Caco-2 (cell line): Measurements from ENCODE around the gene PI16. TPM values are rescaled to one million over a fixed set of nuclear protein-coding genes. Genes with fewer than 3 reads are reported as not detected.

Experiments used
- BruUV-seq: library from RNA; stranded (reverse); fragments of 400-500 nt; replicated peaks from 2 replicates; lab custom pipeline; 2021; lab: Mats Ljungman, UMichigan
- CTCF ChIA-PET: fragments of 300-600 bp; sonication (Branson Sonifier 250); formaldehyde crosslinking; loops from one replicate; lab custom pipeline; 2022; ENCODE audit warnings: antibody characterized with exemption; lab: Charles Lee
- POLR2A ChIA-PET: fragments of 300-600 bp; sonication (Branson Sonifier 250); formaldehyde crosslinking; loops from one replicate; lab custom pipeline; 2022; ENCODE audit warnings: antibody characterized with exemption; lab: Charles Lee
- DNase-seq, 2 experiments: peaks; one replicate each; pipeline versions ENCODE4 v3.0.0 to v3.0.0-alpha.2; 2020 to 2022
- H3K27me3 ChIP-seq: replicated peaks from 2 replicates; pipeline ENCODE4 v1.6.0; 2011; ENCODE audit warnings: low read length; ENCODE audit not compliant: control insufficient read depth, insufficient read depth
- H3K36me3 ChIP-seq: 2 replicates; pipeline ENCODE4 v1.5.1; 2011; ENCODE audit warnings: low read length; ENCODE audit not compliant: control insufficient read depth, insufficient read depth
- H3K4me1 ChIP-seq: fragments of 250-450 bp; sonication (Bioruptor Pico); 2 replicates; pipeline ENCODE4 v1.5.1; 2020; ENCODE audit warnings: mild to moderate bottlenecking
- H3K4me3 ChIP-seq: 2 replicates; pipeline ENCODE4 v1.5.1; 2011; ENCODE audit warnings: low read depth, mild to moderate bottlenecking, control low read depth, low read length
- H3K9me3 ChIP-seq: fragments of 250-450 bp; sonication (Bioruptor Pico); 2 replicates; pipeline ENCODE4 v1.5.1; 2020; ENCODE audit warnings: mild to moderate bottlenecking, moderate library complexity
- H3K27ac Mint-ChIP-seq: one replicate; pipeline ENCODE4 v1.8.0; 2022; ENCODE audit warnings: mixed read lengths; ENCODE audit not compliant: unreplicated experiment
- H3K27me3 Mint-ChIP-seq: one replicate; pipeline ENCODE4 v1.8.0; 2022; ENCODE audit warnings: mixed read lengths; ENCODE audit not compliant: insufficient read depth, unreplicated experiment
- H3K36me3 Mint-ChIP-seq: one replicate; pipeline ENCODE4 v1.8.0; 2022; ENCODE audit warnings: mild to moderate bottlenecking, mixed read lengths; ENCODE audit not compliant: insufficient read depth, unreplicated experiment
- H3K4me1 Mint-ChIP-seq: one replicate; pipeline ENCODE4 v1.8.0; 2022; ENCODE audit warnings: low read depth, mixed read lengths; ENCODE audit not compliant: unreplicated experiment
- H3K4me3 Mint-ChIP-seq: one replicate; pipeline ENCODE4 v1.8.0; 2022; ENCODE audit warnings: mild to moderate bottlenecking, moderate library complexity, mixed read lengths; ENCODE audit not compliant: unreplicated experiment
- H3K9me3 Mint-ChIP-seq: one replicate; pipeline ENCODE4 v1.8.0; 2022; ENCODE audit warnings: mixed read lengths; ENCODE audit not compliant: unreplicated experiment
- CTCF ChIP-seq, 2 experiments: fragments of 200-600 bp in 1 of 2; IDR thresholded peaks; 1 replicate in 1 of 2; 2 replicates in 1 of 2; pipeline versions ENCODE4 v1.5.1 to v1.8.0; 2011 to 2022; ENCODE audit warnings: antibody characterized with exemption in 1 of 2, control low read depth in 1 of 2, inconsistent platforms in 1 of 2, low read depth in 1 of 2, low read length in 1 of 2, mild to moderate bottlenecking in 1 of 2, moderate library complexity in 1 of 2; ENCODE audit not compliant: insufficient read depth in 1 of 2, severe bottlenecking in 1 of 2, unreplicated experiment in 1 of 2
- intact Hi-C: fragments of 100-400 bp; cut with micrococcal nuclease; formaldehyde crosslinking; loops from one replicate; pipeline ENCODE4 v1.10.0; 2022; ENCODE audit not compliant: unreplicated experiment
- total RNA-seq: library from RNA; stranded (reverse); gene quantifications from 2 replicates; pipeline ENCODE4 v1.2.3, GENCODE V29; 2022

Gene PI16
- total RNA-seq, 1 experiment from 2014 or later = not detected

- Histone ChIP-seq H3K9me3 (no peaks in the 10 kb centered on the region), H3K27me3 (no peaks in the 10 kb centered on the region), H3K4me3 (no peak overlapping the region), H3K36me3 (peaks cover 4% of the 10 kb centered on the region), H3K4me1 (0 out of 2 replicates have a peak, but pooled peaks cover 4% of the 10 kb centered on the region)
- Mint-ChIP-seq H3K4me1 (no peaks in the 10 kb centered on the region), H3K4me3 (no peak overlapping the region), H3K27ac (no peak overlapping the region), H3K27me3 (no peaks in the 10 kb centered on the region), H3K9me3 (no peaks in the 10 kb centered on the region), H3K36me3 (peaks cover 14% of the 10 kb centered on the region)
- no TSS peak for BruUV-seq
- TF ChIP-seq CTCF (IDR thresholded peaks at IDR 0.05; ENCODE audit: insufficient read depth in 1 of 2, low read depth in 1 of 2, low read length in 1 of 2, severe bottlenecking in 1 of 2, unreplicated experiment in 1 of 2) = no peak
- no peak for DNase-seq
- ChIA-PET POLR2A (no interaction called here), CTCF (no interaction called here)
- intact Hi-C loops = no loop called here
Observed at GRCh38 chr6:36963451-36964290, 9.1 kb downstream of the PI16 start.

- 0 out of 2 replicates have a peak, but pooled peaks cover 4% of the 10 kb centered on the region for H3K4me1 ChIP-seq
- ChIA-PET CTCF (no interaction called here), POLR2A (no interaction called here)
- H3K27me3 ChIP-seq = no peaks in the 10 kb centered on the region
- H3K4me1 Mint-ChIP-seq = no peaks in the 10 kb centered on the region
- H3K36me3 Mint-ChIP-seq = peaks cover 16% of the 10 kb centered on the region
- H3K27ac Mint-ChIP-seq = no peak overlapping the region
- intact Hi-C loops = no loop called here
- no peak for TF ChIP-seq CTCF (IDR thresholded peaks at IDR 0.05; ENCODE audit: insufficient read depth in 1 of 2, low read depth in 1 of 2, low read length in 1 of 2, severe bottlenecking in 1 of 2, unreplicated experiment in 1 of 2)
- no TSS peak for BruUV-seq
- H3K9me3 ChIP-seq = no peaks in the 10 kb centered on the region
- DNase-seq = no peak
- no peak overlapping the region for H3K4me3 ChIP-seq
- H3K36me3 ChIP-seq = peaks cover 4% of the 10 kb centered on the region
- no peaks in the 10 kb centered on the region for H3K27me3 Mint-ChIP-seq
- H3K9me3 Mint-ChIP-seq = no peaks in the 10 kb centered on the region
- H3K4me3 Mint-ChIP-seq = no peak overlapping the region
Observed at GRCh38 chr6:36964349-36964748, 9.8 kb downstream of the PI16 start.

- Histone ChIP-seq H3K36me3 (peaks cover 4% of the 10 kb centered on the region), H3K4me3 (no peak overlapping the region), H3K27me3 (no peaks in the 10 kb centered on the region), H3K4me1 (0 out of 2 replicates have a peak, but pooled peaks cover 4% of the 10 kb centered on the region), H3K9me3 (no peaks in the 10 kb centered on the region)
- Mint-ChIP-seq H3K27ac (no peak overlapping the region), H3K4me1 (no peaks in the 10 kb centered on the region), H3K27me3 (no peaks in the 10 kb centered on the region), H3K9me3 (no peaks in the 10 kb centered on the region), H3K4me3 (no peak overlapping the region), H3K36me3 (peaks cover 16% of the 10 kb centered on the region)
- CTCF ChIA-PET = no interaction called here
- POLR2A ChIA-PET = no interaction called here
- DNase-seq = no peak
- no TSS peak for BruUV-seq
- intact Hi-C loops = loop anchor here (1.0 kb wide), 1 partner anchor 28 kb away; no protein-coding TSS in a partner anchor
- no peak for TF ChIP-seq CTCF (IDR thresholded peaks at IDR 0.05; ENCODE audit: insufficient read depth in 1 of 2, low read depth in 1 of 2, low read length in 1 of 2, severe bottlenecking in 1 of 2, unreplicated experiment in 1 of 2)
Observed at GRCh38 chr6:36964908-36965307, 10.4 kb downstream of the PI16 start.
